Activated T-helper 17 cell treated with anti-CD3 and anti-CD28 coated beads, Interleukin-2, amount 50 U/mL, for 72 hours (primary cell): ENCODE measurements around the gene FASLG. TPM values are rescaled to one million over a fixed set of nuclear protein-coding genes. Genes with fewer than 3 reads are reported as not detected.

Experiments used
- total RNA-seq, 2 donors: library from RNA; stranded (reverse); gene quantifications; one replicate each; pipeline ENCODE4 v1.2.3, GENCODE V29; 2022

The FASLG gene
- total RNA-seq, 2 donors from 2014 or later = 2.7 to 11.3 TPM

Other genes starting within 250 kb of the FASLG start
- under 1 TPM in 1 of 2 donors, not detected in 1; 0.37 TPM for gene C1orf105, start 238.4 kb upstream of the FASLG start, total RNA-seq
- gene PIGC, start 215.0 kb upstream of the FASLG start, total RNA-seq = 10 to 100 TPM; 11.3 to 13.3 TPM
- gene SUCO, start 126.0 kb upstream of the FASLG start, total RNA-seq = 10 to 100 TPM; 21.0 to 34.5 TPM